Stomach smooth muscle (tissue), 2 donors: Measurements from ENCODE around the gene FARS2.

Experiments
- H3K27ac ChIP-seq: one replicate; pipeline ENCODE4 v1.7.0; 2013; ENCODE audit warnings: mild to moderate bottlenecking, low read length, inconsistent platforms
- H3K27me3 ChIP-seq, 2 donors: one replicate each; pipeline ENCODE4 v1.7.0; 2013; ENCODE audit warnings: low read length in 2 of 2; ENCODE audit not compliant: insufficient read depth in 2 of 2, control insufficient read depth in 1 of 2
- H3K36me3 ChIP-seq, 2 donors: one replicate each; pipeline ENCODE4 v1.7.0; 2013; ENCODE audit warnings: low read length in 2 of 2; ENCODE audit not compliant: control insufficient read depth in 2 of 2, insufficient read depth in 2 of 2
- H3K4me1 ChIP-seq: one replicate; pipeline ENCODE4 v1.7.0; 2013; ENCODE audit warnings: low read length; ENCODE audit not compliant: control insufficient read depth, insufficient read depth
- H3K4me3 ChIP-seq, 2 donors: one replicate each; pipeline ENCODE4 v1.7.0; 2013; ENCODE audit warnings: low read length in 2 of 2
- H3K9ac ChIP-seq, 2 donors: one replicate each; pipeline ENCODE4 v1.7.0; 2013; ENCODE audit warnings: low read length in 2 of 2, mild to moderate bottlenecking in 1 of 2
- H3K9me3 ChIP-seq, 2 donors: one replicate each; pipeline ENCODE4 v1.7.0; 2013; ENCODE audit warnings: low read length in 2 of 2; ENCODE audit not compliant: control insufficient read depth in 2 of 2
- donor health status: healthy.
- donor health status: Pancreatic carcinoma.

FARS2 gene

DNA sequence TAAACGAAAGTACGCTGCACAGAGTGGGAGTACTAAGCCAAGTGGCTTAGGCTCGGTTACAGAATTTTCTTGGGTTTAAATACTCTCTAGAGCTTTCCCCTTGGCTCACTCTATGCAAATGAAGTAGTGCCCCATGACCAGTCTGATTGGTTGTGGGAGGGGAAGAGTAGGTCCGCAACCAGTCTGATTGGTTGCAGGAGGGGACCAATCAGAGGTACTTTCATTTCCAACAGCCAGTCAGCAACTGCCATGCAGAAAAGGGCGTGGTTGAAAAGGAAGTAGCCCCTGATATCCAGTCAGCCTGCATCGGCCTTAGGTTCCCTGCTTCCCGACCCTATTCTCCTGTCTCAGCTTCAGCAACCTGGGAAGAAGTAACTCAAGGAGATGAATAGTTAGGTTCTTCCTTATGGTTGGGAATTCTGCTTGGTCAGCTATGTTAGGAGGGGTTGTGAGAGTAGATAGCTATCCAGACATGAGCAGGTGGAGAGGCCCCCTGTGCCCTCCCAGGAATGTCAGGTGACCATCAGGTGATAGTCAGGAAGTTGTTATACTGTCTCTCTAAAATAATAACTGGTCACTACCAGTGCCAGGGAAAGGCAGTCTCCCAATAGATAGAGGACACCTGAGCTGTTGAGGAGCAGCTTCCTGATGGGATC, 57.4 kb downstream of the FARS2 start:
- Histone ChIP-seq H3K4me3 (no peak overlapping the region), H3K9ac (no peak overlapping the region), H3K27me3 (no peaks in the 10 kb centered on the region), H3K27ac (no peak overlapping the region), H3K36me3 (no peaks in the 10 kb centered on the region), H3K9me3 (peaks cover 0 to 2% of the 10 kb centered on the region in 2 donors), H3K4me1 (peaks cover 7% of the 10 kb centered on the region)

DNA sequence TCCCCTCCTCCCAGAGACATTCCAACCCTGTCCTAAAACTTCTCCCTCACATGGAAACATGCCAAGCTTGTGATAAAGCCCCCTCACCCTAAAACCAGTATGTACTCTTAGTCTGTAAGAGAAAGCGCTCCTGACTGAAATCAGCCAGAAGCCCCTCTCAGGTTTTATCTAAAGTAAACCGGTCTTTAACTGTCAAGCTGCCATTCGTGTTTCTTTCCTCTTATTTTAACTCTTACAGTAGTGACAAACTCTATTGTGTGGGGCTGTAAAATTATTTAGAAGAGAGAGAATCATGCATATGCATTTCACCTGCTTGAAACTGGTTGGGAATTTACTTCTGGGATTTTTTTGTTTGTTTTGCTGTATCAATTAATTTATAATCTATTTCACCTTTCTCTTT, 62.7 kb downstream of the FARS2 start:
- Histone ChIP-seq H3K9me3 (peaks cover 3 to 4% of the 10 kb centered on the region in 2 donors), H3K27ac (no peak overlapping the region), H3K9ac (no peak overlapping the region), H3K4me3 (no peak overlapping the region), H3K36me3 (peaks cover 0 to 2% of the 10 kb centered on the region in 2 donors), H3K4me1 (no peaks in the 10 kb centered on the region), H3K27me3 (no peaks in the 10 kb centered on the region)

DNA sequence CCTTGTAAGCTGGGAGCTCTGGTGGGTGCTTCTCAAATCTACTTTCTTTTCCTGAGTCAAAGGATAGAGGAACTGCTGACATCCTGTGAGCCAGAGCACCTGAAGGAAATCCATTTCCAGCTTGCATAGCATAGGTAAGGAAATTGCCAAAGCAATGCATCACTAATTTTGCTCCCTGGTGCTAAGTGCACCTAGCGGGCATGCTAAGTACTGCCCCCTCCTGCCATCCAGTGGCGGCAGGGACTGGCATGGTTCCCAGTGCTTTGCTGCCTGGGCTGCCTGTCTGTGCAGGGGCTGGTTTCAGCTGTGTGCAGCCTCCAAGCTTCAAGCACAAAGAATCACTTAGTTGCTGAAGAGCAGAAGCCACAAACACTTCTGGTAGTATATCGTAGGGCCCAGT, 63.9 kb downstream of the FARS2 start:
- no peak overlapping the region for H3K4me3 ChIP-seq
- no peaks in the 10 kb centered on the region for H3K4me1 ChIP-seq
- H3K9me3 ChIP-seq: peaks cover 3 to 4% of the 10 kb centered on the region in 2 donors
- H3K36me3 ChIP-seq: peaks cover 0 to 2% of the 10 kb centered on the region in 2 donors
- H3K27me3 ChIP-seq: no peaks in the 10 kb centered on the region
- H3K9ac ChIP-seq: no peak overlapping the region
- H3K27ac ChIP-seq: no peak overlapping the region

- H3K27me3 ChIP-seq: no peaks in the 10 kb centered on the region
- H3K27ac ChIP-seq: no peak overlapping the region
- H3K4me3 ChIP-seq: no peak overlapping the region
These were observed 64.8 kb downstream of the FARS2 start for GRCh38 chr6:5326022-5326641.

DNA sequence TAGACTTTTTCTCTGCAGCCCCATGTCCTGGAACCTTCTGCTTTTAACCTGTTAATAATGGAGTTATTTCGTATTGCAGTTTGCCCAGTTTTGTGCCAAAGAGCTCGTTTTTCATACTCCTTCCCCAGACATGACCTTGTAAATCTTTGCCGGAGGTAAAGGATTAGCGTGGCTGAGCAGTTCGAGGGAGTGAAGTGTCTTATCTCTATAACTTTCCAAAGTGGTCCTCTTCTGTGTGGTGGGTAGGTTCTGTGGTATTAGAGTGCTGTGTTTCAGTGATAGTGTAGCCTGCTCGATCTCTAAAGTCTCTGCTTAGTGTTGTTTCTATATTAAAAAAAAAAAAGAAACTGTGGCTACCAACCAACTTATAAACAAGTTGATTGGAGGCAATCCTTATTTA, 67.5 kb downstream of the FARS2 start:
- H3K4me1 ChIP-seq: no peaks in the 10 kb centered on the region
- no peak overlapping the region for H3K9ac ChIP-seq
- peaks cover under 1 to 4% of the 10 kb centered on the region in 2 donors for H3K9me3 ChIP-seq
- H3K27me3 ChIP-seq: no peaks in the 10 kb centered on the region
- no peak overlapping the region for H3K4me3 ChIP-seq
- H3K27ac ChIP-seq: no peak overlapping the region
- peaks cover 0 to 2% of the 10 kb centered on the region in 2 donors for H3K36me3 ChIP-seq

More at GRCh38 chr6:5326022-5326641, 64.8 kb downstream of the FARS2 start:
- Histone ChIP-seq H3K36me3 (peaks cover 0 to 2% of the 10 kb centered on the region in 2 donors), H3K9me3 (peaks cover 3 to 4% of the 10 kb centered on the region in 2 donors), H3K4me1 (no peaks in the 10 kb centered on the region), H3K9ac (no peak overlapping the region)

DNA sequence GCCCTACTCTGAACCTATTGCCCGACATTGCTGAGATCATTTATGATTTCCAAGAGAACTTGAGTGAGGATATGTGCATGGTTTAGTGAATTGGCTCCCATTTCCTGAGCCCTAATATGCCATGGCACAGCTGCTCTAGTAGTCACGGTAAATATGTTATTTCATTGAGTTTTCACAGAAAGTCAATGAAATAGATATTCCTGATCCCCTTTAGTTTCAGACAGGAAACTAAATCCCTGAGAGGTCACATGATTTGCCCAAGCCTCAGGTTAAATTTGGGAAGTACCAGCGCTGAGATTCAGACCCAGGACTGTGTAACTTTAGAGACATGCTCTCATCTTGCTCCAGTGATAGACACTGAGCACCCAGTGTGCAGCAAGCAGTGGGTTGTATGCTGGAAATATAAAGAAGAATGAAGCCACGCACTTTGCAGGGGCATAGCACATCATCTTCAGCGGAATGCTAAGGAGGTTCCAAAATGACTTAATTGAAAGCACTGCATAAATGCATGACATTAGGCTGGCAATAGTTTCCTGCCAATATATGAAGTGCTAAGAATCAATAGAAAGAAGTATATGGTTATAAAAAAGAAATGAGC, 70.6 kb downstream of the FARS2 start:
- Histone ChIP-seq H3K4me3 (no peak overlapping the region), H3K9me3 (no peaks in the 10 kb centered on the region), H3K9ac (no peak overlapping the region), H3K27me3 (no peaks in the 10 kb centered on the region), H3K36me3 (no peaks in the 10 kb centered on the region), H3K4me1 (no peaks in the 10 kb centered on the region), H3K27ac (no peak overlapping the region)

DNA sequence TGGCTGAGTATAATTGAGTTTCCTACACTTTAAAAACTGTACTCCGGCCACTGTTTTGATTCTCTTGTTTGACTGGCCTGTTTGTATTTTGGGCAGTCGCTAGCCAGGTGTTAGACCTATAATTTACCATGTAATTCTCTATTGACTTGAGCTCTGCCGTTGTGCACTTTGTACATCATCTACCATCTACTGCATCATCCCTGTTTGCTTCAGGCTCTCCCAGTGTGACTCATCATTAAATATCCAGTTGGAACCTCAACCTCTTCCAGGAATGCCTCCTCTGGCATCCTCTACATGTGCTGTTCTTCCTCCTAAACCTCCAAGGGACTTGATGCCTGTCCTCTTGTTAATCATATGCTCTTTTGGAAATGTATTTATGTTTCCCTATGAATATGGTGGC, 72.3 kb downstream of the FARS2 start:
- H3K4me3 ChIP-seq: no peak overlapping the region
- H3K9me3 ChIP-seq: no peaks in the 10 kb centered on the region
- no peak overlapping the region for H3K9ac ChIP-seq
- H3K36me3 ChIP-seq: no peaks in the 10 kb centered on the region
- no peaks in the 10 kb centered on the region for H3K4me1 ChIP-seq
- no peak overlapping the region for H3K27ac ChIP-seq
- no peaks in the 10 kb centered on the region for H3K27me3 ChIP-seq

DNA sequence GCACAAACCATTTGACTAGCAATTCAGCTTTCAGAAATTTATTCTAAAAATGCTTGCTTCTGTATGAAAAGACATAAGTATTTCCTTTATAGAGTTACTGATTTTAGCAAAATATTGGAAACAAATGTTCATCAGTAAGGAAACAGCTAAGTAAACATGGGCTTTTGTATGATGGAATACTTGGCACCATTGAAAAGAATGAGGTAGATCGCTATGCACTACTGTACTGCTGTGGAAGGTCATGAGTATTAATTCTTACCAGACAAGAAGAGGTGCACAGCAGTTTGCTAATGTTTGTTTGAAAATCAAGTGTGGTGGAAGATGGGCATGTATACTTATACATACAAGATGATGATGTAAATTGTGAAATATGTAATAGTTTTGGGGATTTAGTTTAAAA, 73.0 kb downstream of the FARS2 start:
- Histone ChIP-seq H3K4me1 (no peaks in the 10 kb centered on the region), H3K36me3 (no peaks in the 10 kb centered on the region), H3K9me3 (no peaks in the 10 kb centered on the region), H3K4me3 (no peak overlapping the region), H3K9ac (no peak overlapping the region), H3K27me3 (no peaks in the 10 kb centered on the region), H3K27ac (no peak overlapping the region)

DNA sequence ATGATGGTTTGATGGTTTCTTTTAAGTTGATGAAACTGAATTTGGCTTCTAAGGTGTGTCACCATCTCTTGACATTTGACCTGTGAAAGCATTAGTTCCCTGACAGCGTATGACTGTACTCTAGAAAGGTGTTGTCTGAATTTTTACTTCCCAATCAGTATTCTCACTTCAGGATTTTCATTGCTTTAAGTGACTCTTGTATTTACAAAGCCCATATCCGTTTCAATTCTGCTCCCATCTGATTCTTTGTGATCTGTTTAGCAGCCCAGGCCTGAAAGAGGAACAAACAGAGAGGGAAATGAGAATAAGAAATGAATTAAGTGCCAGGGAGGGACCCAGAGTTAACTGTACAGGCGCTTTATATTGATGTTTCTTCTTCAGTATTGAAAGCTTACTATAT, 73.7 kb downstream of the FARS2 start:
- Histone ChIP-seq H3K27ac (no peak overlapping the region), H3K9me3 (no peaks in the 10 kb centered on the region), H3K4me3 (no peak overlapping the region), H3K36me3 (no peaks in the 10 kb centered on the region), H3K27me3 (no peaks in the 10 kb centered on the region), H3K4me1 (no peaks in the 10 kb centered on the region), H3K9ac (no peak overlapping the region)

- no peak overlapping the region for H3K9ac ChIP-seq
- H3K4me1 ChIP-seq: no peaks in the 10 kb centered on the region
- no peaks in the 10 kb centered on the region for H3K36me3 ChIP-seq
- H3K27me3 ChIP-seq: no peaks in the 10 kb centered on the region
- H3K27ac ChIP-seq: no peak overlapping the region
- H3K9me3 ChIP-seq: no peaks in the 10 kb centered on the region
- no peak overlapping the region for H3K4me3 ChIP-seq
These were observed 76.3 kb downstream of the FARS2 start for GRCh38 chr6:5337573-5337972.
